Right hindlimb (tissue), 1 donor: ENCODE measurements around the gene PSMC3.
A peak's percentile ranks its signal among the peaks of the same experiment; 100 is the strongest.

Experiments
- DNase-seq: peaks from one replicate; pipeline ENCODE4 v3.0.0-alpha.2; 2018

The PSMC3 gene

DNA sequence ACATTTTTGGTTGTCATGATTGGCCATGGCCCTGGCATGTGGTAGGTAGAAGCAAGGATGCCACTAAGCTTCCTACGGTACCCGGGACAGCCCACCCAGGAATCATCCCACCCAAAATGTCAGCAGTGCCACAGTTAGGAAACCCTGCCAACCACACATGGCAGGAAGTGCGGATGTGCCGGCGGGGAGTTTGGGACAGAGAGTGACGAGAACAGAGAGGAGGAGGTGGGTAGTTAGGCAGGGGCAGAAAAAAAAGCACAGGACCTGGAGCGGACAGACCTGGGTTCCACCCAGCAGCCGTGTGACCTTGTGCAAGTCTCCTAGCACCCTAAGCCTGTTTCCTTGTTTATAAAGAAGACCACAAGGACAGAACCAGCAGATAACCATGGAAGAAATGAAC, 51.2 kb downstream of the PSMC3 start:
- DNase-seq: no peak

DNA sequence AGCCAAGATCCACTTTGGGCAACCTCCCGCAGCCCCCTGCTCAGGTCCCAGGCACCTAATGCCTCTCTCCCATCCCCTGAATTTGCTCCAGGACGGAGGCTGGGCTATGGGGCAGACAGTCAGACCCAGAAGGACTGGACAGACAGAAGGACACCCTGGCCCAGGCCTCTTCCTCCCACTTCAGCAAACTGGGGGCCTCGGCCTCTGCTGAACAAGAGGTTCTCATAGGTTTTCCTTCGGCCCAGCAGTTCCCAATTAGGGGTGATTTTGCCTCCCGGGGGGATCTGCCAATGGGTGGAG, 51.6 kb downstream of the PSMC3 start:
- no peak for DNase-seq

DNA sequence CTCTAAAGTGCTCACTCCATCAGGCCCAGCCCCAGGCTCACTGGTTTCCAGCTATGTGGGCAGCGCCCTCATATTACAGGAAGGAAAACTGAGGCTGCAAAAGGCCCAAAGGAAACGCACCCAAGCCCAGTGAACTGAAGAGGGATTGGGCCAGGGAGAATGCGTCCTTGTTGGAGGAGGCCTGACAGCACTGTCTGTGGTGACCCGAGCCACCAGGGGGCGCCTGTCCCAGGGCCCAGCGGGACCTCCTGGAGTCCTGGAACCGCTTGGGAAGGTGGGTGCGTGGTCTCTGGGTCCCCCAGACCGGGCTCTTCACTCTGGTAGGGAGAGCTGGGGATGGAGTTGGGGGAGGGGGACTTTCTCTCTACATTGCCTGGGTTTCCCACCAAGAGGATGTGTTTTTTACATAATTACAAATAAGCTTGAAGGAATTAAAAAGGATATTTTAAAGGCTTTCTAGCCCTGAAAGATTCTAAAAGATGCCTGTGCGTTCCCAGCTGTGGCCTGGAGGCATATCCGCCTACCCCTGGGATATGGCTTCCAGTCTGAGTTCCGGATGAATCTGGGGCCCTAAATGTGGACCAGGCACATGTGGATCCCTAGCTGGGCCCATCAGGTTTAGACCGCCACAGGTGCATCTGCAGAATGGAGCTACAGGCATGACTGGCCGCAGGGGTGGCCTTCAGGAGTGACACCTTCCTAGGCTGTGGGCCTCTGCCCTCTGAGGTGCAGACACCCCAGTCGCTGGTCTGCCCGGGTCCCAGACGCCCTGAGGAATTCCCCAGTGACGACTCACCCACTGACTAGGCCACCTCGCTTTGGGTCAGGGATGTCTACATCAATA, 52.1 kb downstream of the PSMC3 start:
- peak; percentile 79 for DNase-seq

DNA sequence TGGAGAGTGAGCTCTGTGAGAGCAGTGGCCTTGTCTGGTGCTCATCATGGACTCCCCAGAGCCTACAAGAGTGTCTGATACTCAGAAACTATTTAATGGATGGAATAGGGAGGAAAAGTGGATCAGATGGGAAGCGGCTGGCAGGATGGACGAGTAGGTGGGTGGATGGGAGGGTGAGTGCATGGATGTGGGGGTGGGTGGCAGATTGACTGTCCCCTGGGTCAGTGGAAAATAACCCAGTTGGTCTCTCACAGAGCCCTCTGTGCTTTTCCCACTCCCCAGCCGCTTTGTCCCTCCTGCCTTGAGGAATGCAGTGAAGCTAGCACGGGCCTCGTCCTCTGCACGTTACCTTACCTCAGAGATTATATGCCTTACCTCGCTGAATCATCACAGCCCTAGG, 53.8 kb downstream of the PSMC3 start:
- no peak for DNase-seq

DNA sequence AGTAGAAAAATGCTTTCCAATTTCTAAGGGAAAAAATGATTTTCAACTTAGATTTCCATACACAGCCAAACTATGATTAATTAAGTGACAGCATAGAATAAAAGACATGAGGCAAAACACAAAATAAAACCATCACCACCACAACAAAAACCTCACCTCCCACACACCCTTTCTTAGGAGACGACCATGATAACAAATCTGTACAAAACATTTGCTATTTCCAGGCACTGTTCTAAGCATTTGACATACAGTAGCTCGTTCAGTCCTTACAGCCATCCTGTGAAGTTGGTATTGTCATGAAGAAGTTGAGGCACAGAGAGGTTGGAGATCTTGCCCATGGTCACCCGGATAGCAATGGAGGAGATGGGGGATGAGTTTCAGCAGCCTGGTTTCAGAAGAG, 56.6 kb downstream of the PSMC3 start:
- DNase-seq: peak; percentile 3
